Glutamatergic neuron (in vitro differentiated cells): ENCODE measurements around the gene WDR46. TPM values are rescaled to one million over a fixed set of nuclear protein-coding genes. Genes with fewer than 3 reads are reported as not detected.

Experiments
- DNase-seq: peaks from one replicate; pipeline ENCODE4 v3.0.0; 2022
- H3K27ac Mint-ChIP-seq: one replicate; pipeline ENCODE4 v1.8.0; 2020; ENCODE audit warnings: mild to moderate bottlenecking, mixed read lengths, inconsistent platforms; ENCODE audit not compliant: unreplicated experiment
- H3K27me3 Mint-ChIP-seq: one replicate; pipeline ENCODE4 v1.8.0; 2020; ENCODE audit warnings: mild to moderate bottlenecking, moderate library complexity, mixed read lengths, inconsistent platforms; ENCODE audit not compliant: unreplicated experiment
- H3K36me3 Mint-ChIP-seq: one replicate; pipeline ENCODE4 v1.8.0; 2020; ENCODE audit warnings: mild to moderate bottlenecking, mixed read lengths, inconsistent platforms; ENCODE audit not compliant: unreplicated experiment
- H3K4me1 Mint-ChIP-seq: one replicate; pipeline ENCODE4 v1.8.0; 2020; ENCODE audit warnings: mild to moderate bottlenecking, low read depth, mixed read lengths, inconsistent platforms; ENCODE audit not compliant: unreplicated experiment
- H3K4me3 Mint-ChIP-seq: one replicate; pipeline ENCODE4 v1.8.0; 2020; ENCODE audit warnings: mild to moderate bottlenecking, mixed read lengths, inconsistent platforms; ENCODE audit not compliant: unreplicated experiment
- H3K9me3 Mint-ChIP-seq: one replicate; pipeline ENCODE4 v1.8.0; 2020; ENCODE audit warnings: mild to moderate bottlenecking, moderate library complexity, mixed read lengths, inconsistent platforms; ENCODE audit not compliant: unreplicated experiment
- total RNA-seq: library from RNA; stranded (reverse); fragmentation: NEBNext Ultra II Directional; extraction: Animal tissue kit (Norgen Biotek cat#: 25700); gene quantifications from one replicate; pipeline ENCODE4 v1.2.1, GENCODE V29; 2021; ENCODE audit not compliant: unreplicated experiment
- TF ChIP-seq, protein P1 (sequence below): fragments of 200-600 bp; sonication (generic); IDR thresholded peaks from one replicate; pipeline ENCODE4 v1.5.0; 2021; ENCODE audit not compliant: partially characterized antibody, unreplicated experiment

WDR46 gene
- total RNA-seq, 1 donor from 2014 or later: 48.3 TPM

DNA sequence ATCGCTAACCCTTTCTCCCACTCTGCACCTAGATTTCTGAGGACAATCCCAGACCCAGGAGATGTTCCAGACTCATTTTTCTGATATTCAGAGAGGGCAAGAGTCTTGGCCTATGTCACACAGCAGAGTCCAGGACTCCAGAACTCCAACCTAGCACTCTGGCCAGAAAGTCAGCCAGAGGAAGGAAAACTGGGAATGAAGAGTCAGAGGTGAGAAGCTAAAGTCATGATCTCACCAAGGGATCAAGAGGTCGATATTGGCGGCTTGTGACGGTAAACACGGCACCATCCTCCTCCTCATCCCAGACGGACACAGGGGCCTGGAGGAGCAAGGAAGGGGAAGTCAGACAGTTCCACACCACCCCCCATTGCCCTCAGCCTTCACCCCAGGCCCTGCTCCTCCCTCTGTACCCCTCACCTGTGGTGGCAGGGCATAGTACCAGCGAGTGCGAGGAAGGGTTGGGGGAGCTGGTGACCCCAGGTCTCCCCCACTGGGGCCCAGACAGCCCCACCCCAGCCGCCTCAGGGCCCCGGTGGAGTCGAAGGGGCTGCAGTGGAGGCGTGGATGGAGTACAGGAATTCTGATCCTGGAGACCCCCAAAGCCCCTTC is 7.9 kb upstream of the WDR46 start:
- H3K9me3 Mint-ChIP-seq: peaks cover 5% of the 10 kb centered on the region
- peak overlapping the region; percentile 82 for H3K4me3 Mint-ChIP-seq
- no peaks in the 10 kb centered on the region for H3K4me1 Mint-ChIP-seq
- H3K36me3 Mint-ChIP-seq: no peaks in the 10 kb centered on the region
- TF ChIP-seq, protein P1, sequence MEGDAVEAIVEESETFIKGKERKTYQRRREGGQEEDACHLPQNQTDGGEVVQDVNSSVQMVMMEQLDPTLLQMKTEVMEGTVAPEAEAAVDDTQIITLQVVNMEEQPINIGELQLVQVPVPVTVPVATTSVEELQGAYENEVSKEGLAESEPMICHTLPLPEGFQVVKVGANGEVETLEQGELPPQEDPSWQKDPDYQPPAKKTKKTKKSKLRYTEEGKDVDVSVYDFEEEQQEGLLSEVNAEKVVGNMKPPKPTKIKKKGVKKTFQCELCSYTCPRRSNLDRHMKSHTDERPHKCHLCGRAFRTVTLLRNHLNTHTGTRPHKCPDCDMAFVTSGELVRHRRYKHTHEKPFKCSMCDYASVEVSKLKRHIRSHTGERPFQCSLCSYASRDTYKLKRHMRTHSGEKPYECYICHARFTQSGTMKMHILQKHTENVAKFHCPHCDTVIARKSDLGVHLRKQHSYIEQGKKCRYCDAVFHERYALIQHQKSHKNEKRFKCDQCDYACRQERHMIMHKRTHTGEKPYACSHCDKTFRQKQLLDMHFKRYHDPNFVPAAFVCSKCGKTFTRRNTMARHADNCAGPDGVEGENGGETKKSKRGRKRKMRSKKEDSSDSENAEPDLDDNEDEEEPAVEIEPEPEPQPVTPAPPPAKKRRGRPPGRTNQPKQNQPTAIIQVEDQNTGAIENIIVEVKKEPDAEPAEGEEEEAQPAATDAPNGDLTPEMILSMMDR: no peak
- DNase-seq: no peak
- H3K27ac Mint-ChIP-seq: no peak overlapping the region
- H3K27me3 Mint-ChIP-seq: peaks cover 9% of the 10 kb centered on the region

DNA sequence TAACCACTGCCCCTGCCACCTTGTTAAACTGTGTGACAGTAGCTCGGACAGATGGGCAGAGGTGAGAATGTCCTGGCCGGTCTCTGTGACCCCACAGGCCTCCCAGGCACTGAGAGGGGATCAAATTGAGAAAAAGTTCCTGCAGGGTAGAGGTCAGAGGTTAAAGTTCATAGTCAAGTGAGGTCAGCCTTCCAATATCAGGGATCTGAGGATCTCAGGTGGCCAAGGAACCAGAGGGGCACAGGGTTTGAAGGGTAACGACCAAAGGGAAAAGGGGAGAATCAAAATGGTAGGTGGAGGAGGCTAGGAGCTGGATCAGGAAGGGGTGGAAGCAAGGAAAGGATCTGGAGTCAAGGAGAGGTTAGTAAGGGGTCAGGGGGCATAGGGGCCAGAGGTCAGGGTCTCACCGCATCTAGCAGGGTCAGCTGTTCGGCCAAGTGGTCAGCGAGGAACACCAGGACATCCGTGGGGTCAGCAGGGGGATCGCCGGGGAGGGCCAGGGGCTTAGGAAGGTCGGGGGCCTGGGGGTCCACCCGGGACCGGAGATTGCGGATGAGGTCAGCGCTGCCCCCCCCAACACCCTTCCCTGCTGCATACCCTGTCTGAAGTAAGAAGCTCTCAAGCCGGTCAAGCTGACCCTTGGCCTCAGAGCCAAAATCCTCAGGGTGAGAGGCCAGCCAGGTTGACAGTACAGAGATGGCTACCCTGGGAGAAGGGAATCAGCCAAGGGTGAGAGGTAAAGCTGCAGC is 6.8 kb upstream of the WDR46 start:
- H3K27me3 Mint-ChIP-seq: peaks cover 9% of the 10 kb centered on the region
- peaks cover 3% of the 10 kb centered on the region for H3K9me3 Mint-ChIP-seq
- TF ChIP-seq, protein P1: no peak
- peak overlapping the region; percentile 82 for H3K4me3 Mint-ChIP-seq
- no peak for DNase-seq
- no peak overlapping the region for H3K27ac Mint-ChIP-seq
- H3K4me1 Mint-ChIP-seq: no peaks in the 10 kb centered on the region
- no peaks in the 10 kb centered on the region for H3K36me3 Mint-ChIP-seq

DNA sequence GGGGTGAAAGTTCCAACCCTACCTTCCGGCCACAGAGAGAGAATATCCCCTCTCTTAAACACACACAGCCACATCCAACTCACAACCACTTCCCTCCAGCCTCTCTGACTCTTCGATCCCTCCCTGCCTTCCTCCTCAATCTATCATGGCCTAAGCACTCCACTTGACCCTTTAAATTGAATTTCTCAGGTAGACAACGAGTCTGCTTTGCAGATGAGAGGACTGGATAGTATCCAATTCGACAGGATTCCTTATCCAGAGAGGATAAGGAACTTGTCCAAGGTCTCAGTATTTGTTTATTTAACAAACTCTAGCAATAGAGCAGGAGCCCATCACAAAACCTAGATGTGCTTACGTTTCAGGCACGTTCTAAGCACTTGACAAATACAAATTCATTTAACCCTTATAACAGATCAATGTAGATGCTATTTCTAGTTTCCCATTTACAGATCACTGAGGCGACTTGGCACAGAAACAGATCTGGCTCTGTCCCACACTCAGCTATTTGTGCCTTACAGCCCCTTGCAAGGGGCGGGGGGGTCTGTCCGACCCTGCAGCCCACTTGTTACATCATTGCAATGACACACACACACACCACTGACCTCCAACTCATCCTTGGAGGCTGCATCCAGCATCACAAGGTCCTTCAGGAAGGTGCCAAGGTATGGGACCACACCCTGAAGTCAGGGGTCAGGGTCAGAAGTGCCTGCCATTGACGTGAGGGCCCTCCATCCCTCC is 5.2 kb upstream of the WDR46 start:
- Mint-ChIP-seq H3K27ac (no peak overlapping the region), H3K9me3 (no peaks in the 10 kb centered on the region), H3K27me3 (peaks cover 14% of the 10 kb centered on the region), H3K36me3 (no peaks in the 10 kb centered on the region), H3K4me1 (peaks cover 6% of the 10 kb centered on the region), H3K4me3 (peak overlapping the region; percentile 38)
- DNase-seq: no peak
- TF ChIP-seq, protein P1: no peak

DNA sequence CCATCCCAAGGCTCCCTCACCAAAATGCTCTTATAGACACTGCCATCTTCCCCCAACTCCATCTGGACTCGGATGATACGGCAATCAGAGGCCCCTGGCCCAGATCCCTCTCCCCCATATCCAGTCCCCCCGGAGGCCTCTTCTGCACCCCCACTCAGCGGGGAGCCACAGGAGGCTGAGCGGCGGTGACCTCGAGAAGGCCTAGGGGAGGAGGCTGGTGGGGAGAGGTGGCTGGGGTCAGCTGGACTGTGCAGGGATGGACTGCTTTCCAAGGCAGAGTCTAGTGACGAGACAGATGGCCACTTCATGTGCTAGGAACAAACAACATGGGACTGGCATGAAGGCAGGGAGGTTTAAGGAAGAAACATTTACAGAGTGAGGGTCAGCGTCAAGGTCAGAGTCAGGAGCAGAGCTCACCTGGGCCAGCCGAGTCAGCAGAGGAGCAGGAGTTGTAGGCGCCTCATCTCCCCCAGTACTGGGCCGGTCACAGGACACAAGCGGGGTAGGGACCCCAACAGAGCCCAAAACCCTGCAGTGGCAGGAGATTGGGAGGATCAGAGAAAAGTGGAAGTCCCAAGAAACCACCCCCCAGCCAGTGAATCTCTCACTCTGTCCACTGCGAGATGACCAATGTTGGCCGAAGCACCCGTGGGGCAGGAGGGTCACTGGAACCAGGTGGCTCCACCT is 4.1 kb upstream of the WDR46 start:
- no peaks in the 10 kb centered on the region for H3K9me3 Mint-ChIP-seq
- no peaks in the 10 kb centered on the region for H3K36me3 Mint-ChIP-seq
- H3K4me1 Mint-ChIP-seq: peaks cover 11% of the 10 kb centered on the region
- no peak overlapping the region for H3K4me3 Mint-ChIP-seq
- no peak for DNase-seq
- H3K27me3 Mint-ChIP-seq: peaks cover 15% of the 10 kb centered on the region
- H3K27ac Mint-ChIP-seq: peak overlapping the region; percentile 52
- TF ChIP-seq, protein P1: no peak
